HepG2 (cell line): Measurements from ENCODE around the gene BSG. TPM values are rescaled to one million over a fixed set of nuclear protein-coding genes. Genes with fewer than 3 reads are reported as not detected.

Experiments
- ARID2 ChIP-seq: sonication (generic); formaldehyde crosslinking; IDR thresholded peaks from 2 replicates; pipeline ENCODE4 v1.8.1; 2022; ENCODE audit warnings: mild to moderate bottlenecking, missing genetic modification reagents, borderline replicate concordance
- FOSL2 ChIP-seq: sonication (generic); formaldehyde crosslinking; IDR thresholded peaks from 2 replicates; pipeline ENCODE4 v1.4.0; 2020; ENCODE audit warnings: missing genetic modification reagents
- HDAC6 ChIP-seq: fragments of 200-600 bp; sonication (generic); IDR thresholded peaks from 2 replicates; pipeline ENCODE4 v1.7.0; 2017; ENCODE audit warnings: mild to moderate bottlenecking, antibody characterized with exemption, low read length, low read depth
- IRX3 ChIP-seq: sonication (generic); formaldehyde crosslinking; IDR thresholded peaks from 2 replicates; pipeline ENCODE4 v1.8.1; 2023; ENCODE audit warnings: mild to moderate bottlenecking, low read depth, missing genetic modification reagents, borderline replicate concordance
- MAFG ChIP-seq: sonication (generic); formaldehyde crosslinking; IDR thresholded peaks from 2 replicates; pipeline ENCODE4 v1.5.1; 2020; ENCODE audit warnings: mild to moderate bottlenecking, missing genetic modification reagents
- MYC ChIP-seq: sonication (generic); formaldehyde crosslinking; IDR thresholded peaks from 2 replicates; pipeline ENCODE4 v1.9.0; 2021; ENCODE audit warnings: missing genetic modification reagents, borderline replicate concordance
- NFE2L1 ChIP-seq: sonication (generic); formaldehyde crosslinking; IDR thresholded peaks from 2 replicates; pipeline ENCODE4 v1.4.0; 2020; ENCODE audit warnings: missing genetic modification reagents, mild to moderate bottlenecking, borderline replicate concordance
- SOX6 ChIP-seq, 2 experiments: fragments of 450-650 bp in 1 of 2; sonication (generic) in 1 of 2; formaldehyde crosslinking in 1 of 2; IDR thresholded peaks; 2 replicates each; pipeline versions ENCODE4 v1.4.0 to v1.6.1; 2017 to 2020; ENCODE audit warnings: antibody characterized with exemption in 1 of 2, mild to moderate bottlenecking in 1 of 2, missing genetic modification reagents in 1 of 2
- TIGD3 ChIP-seq: sonication (generic); formaldehyde crosslinking; IDR thresholded peaks from 2 replicates; pipeline ENCODE4 v1.5.1; 2020; ENCODE audit warnings: mild to moderate bottlenecking, missing genetic modification reagents, borderline replicate concordance
- ZFX ChIP-seq: sonication (generic); formaldehyde crosslinking; IDR thresholded peaks from 2 replicates; pipeline ENCODE4 v1.4.0; 2020; ENCODE audit warnings: mild to moderate bottlenecking, low read depth, missing genetic modification reagents, moderate library complexity
- ZKSCAN1 ChIP-seq: fragments of 150-350 bp; IDR thresholded peaks from 2 replicates; pipeline ENCODE4 v1.6.1; 2014; ENCODE audit warnings: low read length
- ZMYM2 ChIP-seq: sonication (generic); formaldehyde crosslinking; IDR thresholded peaks from 2 replicates; pipeline ENCODE4 v1.8.0; 2022; ENCODE audit warnings: mild to moderate bottlenecking, missing genetic modification reagents
- ZNF234 ChIP-seq: sonication (generic); formaldehyde crosslinking; conservative IDR thresholded peaks from 2 replicates; pipeline ENCODE4 v1.5.1; 2020; ENCODE audit warnings: mild to moderate bottlenecking, missing genetic modification reagents
- ZNF414 ChIP-seq: sonication (generic); formaldehyde crosslinking; IDR thresholded peaks from 2 replicates; pipeline ENCODE4 v1.5.0; 2020; ENCODE audit warnings: missing genetic modification reagents
- ZNF883 ChIP-seq: sonication (generic); formaldehyde crosslinking; IDR thresholded peaks from 2 replicates; pipeline ENCODE4 v1.5.1; 2020; ENCODE audit warnings: mild to moderate bottlenecking, missing genetic modification reagents; ENCODE audit errors: not compliant biosample characterization
- polyA plus RNA-seq, 8 experiments: library from polyadenylated mRNA; depleted of rRNA in 3 of 8; stranded (reverse) in 7 of 8; unstranded in 1 of 8; fragments of >200 nt; fragmentation: Illumina TruSeq in 4 of 8; extraction: Trizol in 4 of 8; gene quantifications; 2 replicates each; pipeline versions ENCODE4 v1.2.1 to v1.2.3, GENCODE V29; 2011 to 2016; ENCODE audit warnings: low read depth in 4 of 8, missing spikeins in 1 of 8, mixed read lengths in 1 of 8; ENCODE audit not compliant: insufficient read depth in 1 of 8
- total RNA-seq, 5 experiments: library from RNA; depleted of rRNA; stranded (reverse); fragments of >200 nt; fragmentation: Illumina TruSeq; extraction: Trizol; gene quantifications; 2 replicates each; pipeline ENCODE4 v1.2.3, GENCODE V29; 2016; ENCODE audit warnings: low read depth in 1 of 5
- TF ChIP-seq, protein P1 (sequence below): IDR thresholded peaks from 2 replicates; pipeline ENCODE4 v1.6.1; 2018; ENCODE audit warnings: missing genetic modification reagents
- TF ChIP-seq, protein P2 (sequence below): sonication (generic); formaldehyde crosslinking; IDR thresholded peaks from 2 replicates; pipeline ENCODE4 v1.5.0; 2020; ENCODE audit warnings: mild to moderate bottlenecking, missing genetic modification reagents
- TF ChIP-seq, protein P3 (sequence below): sonication (generic); formaldehyde crosslinking; IDR thresholded peaks from 2 replicates; pipeline ENCODE4 v1.5.1; 2020; ENCODE audit warnings: mild to moderate bottlenecking, missing genetic modification reagents, moderate library complexity

The BSG gene
- total and polyA plus RNA-seq, 2 of the 13 experiments (the other 11 are each of a cell fraction or from before 2014, with no cell fraction given) = 309 to 754 TPM

- no peak for TF ChIP-seq SOX6 (IDR thresholded peaks at IDR 0.05)
- TF ChIP-seq SOX6 (CRISPR knock-in tag; IDR thresholded peaks at IDR 0.05) = no peak; the same call in 1 of the 2 replicates
- no peak for TF ChIP-seq ARID2 (CRISPR knock-in tag)
- TF ChIP-seq IRX3 = no peak
- no peak for TF ChIP-seq HDAC6
- no peak for TF ChIP-seq NFE2L1 (CRISPR knock-in tag)
- TF ChIP-seq, protein P1, sequence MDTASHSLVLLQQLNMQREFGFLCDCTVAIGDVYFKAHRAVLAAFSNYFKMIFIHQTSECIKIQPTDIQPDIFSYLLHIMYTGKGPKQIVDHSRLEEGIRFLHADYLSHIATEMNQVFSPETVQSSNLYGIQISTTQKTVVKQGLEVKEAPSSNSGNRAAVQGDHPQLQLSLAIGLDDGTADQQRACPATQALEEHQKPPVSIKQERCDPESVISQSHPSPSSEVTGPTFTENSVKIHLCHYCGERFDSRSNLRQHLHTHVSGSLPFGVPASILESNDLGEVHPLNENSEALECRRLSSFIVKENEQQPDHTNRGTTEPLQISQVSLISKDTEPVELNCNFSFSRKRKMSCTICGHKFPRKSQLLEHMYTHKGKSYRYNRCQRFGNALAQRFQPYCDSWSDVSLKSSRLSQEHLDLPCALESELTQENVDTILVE = no peak
- peak; percentile 10; the same call in 1 of the 2 replicates for TF ChIP-seq FOSL2 (CRISPR knock-in tag)
- TF ChIP-seq ZFX (CRISPR knock-in tag) = peak; percentile 84
- TF ChIP-seq, protein P2, sequence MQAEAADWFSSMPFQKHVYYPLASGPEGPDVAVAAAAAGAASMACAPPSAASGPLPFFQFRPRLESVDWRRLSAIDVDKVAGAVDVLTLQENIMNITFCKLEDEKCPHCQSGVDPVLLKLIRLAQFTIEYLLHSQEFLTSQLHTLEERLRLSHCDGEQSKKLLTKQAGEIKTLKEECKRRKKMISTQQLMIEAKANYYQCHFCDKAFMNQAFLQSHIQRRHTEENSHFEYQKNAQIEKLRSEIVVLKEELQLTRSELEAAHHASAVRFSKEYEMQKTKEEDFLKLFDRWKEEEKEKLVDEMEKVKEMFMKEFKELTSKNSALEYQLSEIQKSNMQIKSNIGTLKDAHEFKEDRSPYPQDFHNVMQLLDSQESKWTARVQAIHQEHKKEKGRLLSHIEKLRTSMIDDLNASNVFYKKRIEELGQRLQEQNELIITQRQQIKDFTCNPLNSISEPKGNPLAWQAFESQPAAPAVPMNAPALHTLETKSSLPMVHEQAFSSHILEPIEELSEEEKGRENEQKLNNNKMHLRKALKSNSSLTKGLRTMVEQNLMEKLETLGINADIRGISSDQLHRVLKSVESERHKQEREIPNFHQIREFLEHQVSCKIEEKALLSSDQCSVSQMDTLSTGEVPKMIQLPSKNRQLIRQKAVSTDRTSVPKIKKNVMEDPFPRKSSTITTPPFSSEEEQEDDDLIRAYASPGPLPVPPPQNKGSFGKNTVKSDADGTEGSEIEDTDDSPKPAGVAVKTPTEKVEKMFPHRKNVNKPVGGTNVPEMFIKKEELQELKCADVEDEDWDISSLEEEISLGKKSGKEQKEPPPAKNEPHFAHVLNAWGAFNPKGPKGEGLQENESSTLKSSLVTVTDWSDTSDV = no peak
- TF ChIP-seq MYC (CRISPR knock-in tag) = peak; percentile 39; the same call in 1 of the 2 replicates
- peak; percentile 51; the same call in 1 of the 2 replicates for TF ChIP-seq ZNF414 (CRISPR knock-in tag)
- no peak for TF ChIP-seq ZNF234 (CRISPR knock-in tag)
- TF ChIP-seq TIGD3 = no peak
- no peak for TF ChIP-seq ZKSCAN1
- TF ChIP-seq ZNF883 (CRISPR knock-in tag) = no peak
- TF ChIP-seq ZMYM2 = no peak
- TF ChIP-seq, protein P3, sequence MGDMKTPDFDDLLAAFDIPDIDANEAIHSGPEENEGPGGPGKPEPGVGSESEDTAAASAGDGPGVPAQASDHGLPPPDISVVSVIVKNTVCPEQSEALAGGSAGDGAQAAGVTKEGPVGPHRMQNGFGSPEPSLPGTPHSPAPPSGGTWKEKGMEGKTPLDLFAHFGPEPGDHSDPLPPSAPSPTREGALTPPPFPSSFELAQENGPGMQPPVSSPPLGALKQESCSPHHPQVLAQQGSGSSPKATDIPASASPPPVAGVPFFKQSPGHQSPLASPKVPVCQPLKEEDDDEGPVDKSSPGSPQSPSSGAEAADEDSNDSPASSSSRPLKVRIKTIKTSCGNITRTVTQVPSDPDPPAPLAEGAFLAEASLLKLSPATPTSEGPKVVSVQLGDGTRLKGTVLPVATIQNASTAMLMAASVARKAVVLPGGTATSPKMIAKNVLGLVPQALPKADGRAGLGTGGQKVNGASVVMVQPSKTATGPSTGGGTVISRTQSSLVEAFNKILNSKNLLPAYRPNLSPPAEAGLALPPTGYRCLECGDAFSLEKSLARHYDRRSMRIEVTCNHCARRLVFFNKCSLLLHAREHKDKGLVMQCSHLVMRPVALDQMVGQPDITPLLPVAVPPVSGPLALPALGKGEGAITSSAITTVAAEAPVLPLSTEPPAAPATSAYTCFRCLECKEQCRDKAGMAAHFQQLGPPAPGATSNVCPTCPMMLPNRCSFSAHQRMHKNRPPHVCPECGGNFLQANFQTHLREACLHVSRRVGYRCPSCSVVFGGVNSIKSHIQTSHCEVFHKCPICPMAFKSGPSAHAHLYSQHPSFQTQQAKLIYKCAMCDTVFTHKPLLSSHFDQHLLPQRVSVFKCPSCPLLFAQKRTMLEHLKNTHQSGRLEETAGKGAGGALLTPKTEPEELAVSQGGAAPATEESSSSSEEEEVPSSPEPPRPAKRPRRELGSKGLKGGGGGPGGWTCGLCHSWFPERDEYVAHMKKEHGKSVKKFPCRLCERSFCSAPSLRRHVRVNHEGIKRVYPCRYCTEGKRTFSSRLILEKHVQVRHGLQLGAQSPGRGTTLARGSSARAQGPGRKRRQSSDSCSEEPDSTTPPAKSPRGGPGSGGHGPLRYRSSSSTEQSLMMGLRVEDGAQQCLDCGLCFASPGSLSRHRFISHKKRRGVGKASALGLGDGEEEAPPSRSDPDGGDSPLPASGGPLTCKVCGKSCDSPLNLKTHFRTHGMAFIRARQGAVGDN = peak; percentile 91
- no peak for TF ChIP-seq MAFG (CRISPR knock-in tag)
Observed at GRCh38 chr19:532561-533363, 39.6 kb upstream of the BSG start (continued).
